ENCODE data around the gene CDK18.

CDK18 gene

GRCh38 chr1:205520709-205521108, 16.2 kb downstream of the CDK18 start:
- FAIRE-seq: no peak

GRCh38 chr1:205521686-205522085, 17.2 kb downstream of the CDK18 start:
- FAIRE-seq: no peak
- no peak for DNase-seq (ENCODE audit: extremely low spot score, insufficient read length, low read depth)

More at GRCh38 chr1:205520709-205521108, 16.2 kb downstream of the CDK18 start:
- DNase-seq (ENCODE audit: extremely low spot score, insufficient read length, low read depth): no peak

GRCh38 chr1:205522692-205523091, 18.2 kb downstream of the CDK18 start:
- no peak for DNase-seq (ENCODE audit: extremely low spot score, insufficient read length, low read depth)
- FAIRE-seq: no peak

GRCh38 chr1:205523261-205523890, 18.9 kb downstream of the CDK18 start:
- DNase-seq (ENCODE audit: extremely low spot score, insufficient read length, low read depth) (no peak), FAIRE-seq (no peak)

GRCh38 chr1:205523891-205524793, 19.7 kb downstream of the CDK18 start:
- peak; percentile 44 for DNase-seq (ENCODE audit: extremely low spot score, insufficient read length, low read depth)
- FAIRE-seq: peak; percentile 89

GRCh38 chr1:205524794-205525101, 20.3 kb downstream of the CDK18 start:
- no peak for FAIRE-seq

GRCh38 chr1:205525495-205526285, 21.2 kb downstream of the CDK18 start:
- DNase-seq (ENCODE audit: extremely low spot score, insufficient read length, low read depth) (no peak), FAIRE-seq (no peak)

More at GRCh38 chr1:205524794-205525101, 20.3 kb downstream of the CDK18 start:
- DNase-seq (ENCODE audit: extremely low spot score, insufficient read length, low read depth): no peak

GRCh38 chr1:205526431-205526830, 22.0 kb downstream of the CDK18 start:
- FAIRE-seq: no peak
- DNase-seq (ENCODE audit: extremely low spot score, insufficient read length, low read depth): no peak

GRCh38 chr1:205527931-205528330, 23.5 kb downstream of the CDK18 start:
- FAIRE-seq (no peak), DNase-seq (ENCODE audit: extremely low spot score, insufficient read length, low read depth) (no peak)

GRCh38 chr1:205528446-205528886, 24.0 kb downstream of the CDK18 start:
- FAIRE-seq (no peak), DNase-seq (ENCODE audit: extremely low spot score, insufficient read length, low read depth) (no peak)

GRCh38 chr1:205528887-205529825, 24.7 kb downstream of the CDK18 start:
- FAIRE-seq (peak; percentile 76), DNase-seq (ENCODE audit: extremely low spot score, insufficient read length, low read depth) (peak; percentile 71)

GRCh38 chr1:205530116-205530515, 25.6 kb downstream of the CDK18 start:
- FAIRE-seq (no peak), DNase-seq (ENCODE audit: extremely low spot score, insufficient read length, low read depth) (no peak)

GRCh38 chr1:205531191-205532025, 26.9 kb downstream of the CDK18 start:
- DNase-seq (ENCODE audit: extremely low spot score, insufficient read length, low read depth) (no peak), FAIRE-seq (no peak)

GRCh38 chr1:205532026-205532898, 27.8 kb downstream of the CDK18 start:
- FAIRE-seq: no peak
- no peak for DNase-seq (ENCODE audit: extremely low spot score, insufficient read length, low read depth)

GRCh38 chr1:205532996-205533735, 28.7 kb downstream of the CDK18 start:
- FAIRE-seq: no peak
- DNase-seq (ENCODE audit: extremely low spot score, insufficient read length, low read depth): no peak

- FAIRE-seq: no peak
- DNase-seq (ENCODE audit: extremely low spot score, insufficient read length, low read depth): no peak
Measured at GRCh38 chr1:205533748-205534443, 29.4 kb downstream of the CDK18 start.

Measured in GM18507 (cell line).